Liver (tissue), 9 donors: ENCODE results near the gene PDZRN4. TPM values are rescaled to one million over a fixed set of nuclear protein-coding genes. Genes with fewer than 3 reads are reported as not detected.

Experiments
- DNase-seq: peaks from one replicate; pipeline ENCODE4 v3.0.0-alpha.2; 2017; ENCODE audit warnings: low spot score
- H3K27ac ChIP-seq, 2 donors: one replicate each; pipeline ENCODE4 v1.7.0; 2013; ENCODE audit warnings: inconsistent platforms in 2 of 2, low read length in 2 of 2, control low read depth in 1 of 2, low read depth in 1 of 2, mild to moderate bottlenecking in 1 of 2
- H3K27me3 ChIP-seq, 4 donors: one replicate each; pipeline versions ENCODE4 v1.6.1 to v1.7.0; 2013; ENCODE audit warnings: low read length in 3 of 4, inconsistent platforms in 1 of 4, mild to moderate bottlenecking in 1 of 4, moderate library complexity in 1 of 4; ENCODE audit not compliant: control insufficient read depth in 4 of 4, insufficient read depth in 4 of 4
- H3K36me3 ChIP-seq, 4 donors: one replicate each; pipeline versions ENCODE4 v1.6.1 to v1.7.0; 2013; ENCODE audit warnings: low read length in 3 of 4, mild to moderate bottlenecking in 3 of 4, low read depth in 1 of 4, moderate library complexity in 1 of 4; ENCODE audit not compliant: control insufficient read depth in 4 of 4, insufficient read depth in 3 of 4
- H3K4me1 ChIP-seq, 4 donors: one replicate each; pipeline versions ENCODE4 v1.6.1 to v1.7.0; 2013; ENCODE audit warnings: low read length in 3 of 4, mild to moderate bottlenecking in 3 of 4, moderate library complexity in 1 of 4; ENCODE audit not compliant: control insufficient read depth in 4 of 4, insufficient read depth in 4 of 4
- H3K4me3 ChIP-seq, 3 donors: one replicate each; pipeline versions ENCODE4 v1.6.1 to v1.7.0; 2013; ENCODE audit warnings: low read length in 3 of 3, control low read depth in 1 of 3, low read depth in 1 of 3, mild to moderate bottlenecking in 1 of 3
- H3K9ac ChIP-seq, 2 donors: one replicate each; pipeline ENCODE4 v1.7.0; 2013; ENCODE audit warnings: low read length in 2 of 2, mild to moderate bottlenecking in 2 of 2, moderate library complexity in 2 of 2, control low read depth in 1 of 2, low read depth in 1 of 2
- H3K9me3 ChIP-seq, 4 donors: one replicate each; pipeline versions ENCODE4 v1.6.1 to v1.7.0; 2013; ENCODE audit warnings: low read length in 3 of 4; ENCODE audit not compliant: control insufficient read depth in 4 of 4
- CTCF ChIP-seq: fragments of 150-350 bp; IDR thresholded peaks from 2 replicates; pipeline ENCODE4 v1.5.1; 2017; ENCODE audit warnings: improper control_type of control experiment, low read depth, low read length; ENCODE audit not compliant: missing input control
- EGR1 ChIP-seq, 2 donors: IDR thresholded peaks; 2 replicates each; pipeline ENCODE4 v1.6.1; 2016 to 2018; ENCODE audit warnings: antibody characterized with exemption in 2 of 2, low read depth in 2 of 2
- FOXA1 ChIP-seq: IDR thresholded peaks from 2 replicates; pipeline ENCODE4 v1.6.1; 2016; ENCODE audit warnings: antibody characterized with exemption
- FOXA2 ChIP-seq: IDR thresholded peaks from 2 replicates; pipeline ENCODE4 v1.6.1; 2016; ENCODE audit warnings: antibody characterized with exemption
- GABPA ChIP-seq, 2 donors: IDR thresholded peaks in 1 of 2; conservative IDR thresholded peaks in 1 of 2; 2 replicates each; pipeline ENCODE4 v1.6.1; 2016; ENCODE audit warnings: antibody characterized with exemption in 2 of 2, mild to moderate bottlenecking in 1 of 2, moderate library complexity in 1 of 2
- HNF4A ChIP-seq, 2 donors: conservative IDR thresholded peaks; 2 replicates each; pipeline ENCODE4 v1.6.1; 2016; ENCODE audit warnings: antibody characterized with exemption in 2 of 2, mild to moderate bottlenecking in 2 of 2
- HNF4G ChIP-seq: IDR thresholded peaks from 2 replicates; pipeline ENCODE4 v1.6.1; 2016; ENCODE audit warnings: antibody characterized with exemption
- JUND ChIP-seq, 2 donors: IDR thresholded peaks; 2 replicates each; pipeline ENCODE4 v1.6.1; 2016; ENCODE audit warnings: antibody characterized with exemption in 2 of 2
- NR2F2 ChIP-seq: IDR thresholded peaks from 2 replicates; pipeline ENCODE4 v1.6.1; 2016; ENCODE audit warnings: antibody characterized with exemption
- RAD21 ChIP-seq, 2 donors: IDR thresholded peaks; 2 replicates each; pipeline ENCODE4 v1.6.1; 2016; ENCODE audit warnings: antibody characterized with exemption in 2 of 2, mild to moderate bottlenecking in 2 of 2
- REST ChIP-seq: IDR thresholded peaks from 2 replicates; pipeline ENCODE4 v1.6.1; 2016; ENCODE audit warnings: antibody characterized with exemption, mild to moderate bottlenecking
- RXRA ChIP-seq, 2 donors: IDR thresholded peaks; 2 replicates each; pipeline ENCODE4 v1.6.1; 2017 to 2018; ENCODE audit warnings: antibody characterized with exemption in 2 of 2, mild to moderate bottlenecking in 1 of 2
- SP1 ChIP-seq: IDR thresholded peaks from 2 replicates; pipeline ENCODE4 v1.6.1; 2018; ENCODE audit warnings: antibody characterized with exemption, mild to moderate bottlenecking
- TAF1 ChIP-seq: conservative IDR thresholded peaks from 2 replicates; pipeline ENCODE4 v1.6.1; 2016; ENCODE audit warnings: antibody characterized with exemption, mild to moderate bottlenecking
- YY1 ChIP-seq: IDR thresholded peaks from 2 replicates; pipeline ENCODE4 v1.6.1; 2016; ENCODE audit warnings: antibody characterized with exemption, mild to moderate bottlenecking
- WGBS: extraction: QIAGEN DNeasy Blood & Tissue Kit; methylation state at CpG from one replicate; pipeline ENCODE4 v1.1.7; 2013; 5-methylcytosine and 5-hydroxymethylcytosine counted together
- polyA plus RNA-seq, 2 donors: library from polyadenylated mRNA; stranded (reverse) in 1 of 2; unstranded in 1 of 2; fragments of 200-250 nt in 1 of 2; fragments of >200 nt in 1 of 2; fragmentation: Nextera tagmentation in 1 of 2; extraction: Ambion mirVana in 1 of 2; gene quantifications; one replicate each; pipeline versions ENCODE4 v1.2.1 to v1.2.3, GENCODE V29; 2013 to 2015
- total RNA-seq, 2 donors: library from RNA; depleted of rRNA; stranded (reverse); fragments of >200 nt; gene quantifications; one replicate each; pipeline ENCODE4 v1.2.3, GENCODE V29; 2014
- TF ChIP-seq, protein P1 (sequence below): IDR thresholded peaks from 2 replicates; pipeline ENCODE4 v1.6.1; 2016; ENCODE audit warnings: antibody characterized with exemption
- TF ChIP-seq, protein P2 (sequence below): IDR thresholded peaks from 2 replicates; pipeline ENCODE4 v1.6.1; 2016; ENCODE audit warnings: antibody characterized with exemption
- donor health status: healthy.
- donor health status: healthy.
- donor health status: healthy.
- donor health status: healthy.
- donor health status: healthy.

Gene PDZRN4
- total and polyA plus RNA-seq, 4 donors: 0.11 to 1.1 (median 0.24) TPM

GRCh38 chr12:41141104-41141503, 47.0 kb upstream of the PDZRN4 start:
- Histone ChIP-seq H3K9me3 (no peaks in the 10 kb centered on the region), H3K4me3 (no peak overlapping the region), H3K36me3 (no peaks in the 10 kb centered on the region), H3K9ac (no peak overlapping the region), H3K27me3 (no peaks in the 10 kb centered on the region), H3K27ac (no peak overlapping the region), H3K4me1 (no peaks in the 10 kb centered on the region)
- 59% methylated on average over 2 of the region's 2 CpGs for WGBS
- DNase-seq: no peak
- TF ChIP-seq, protein P1, sequence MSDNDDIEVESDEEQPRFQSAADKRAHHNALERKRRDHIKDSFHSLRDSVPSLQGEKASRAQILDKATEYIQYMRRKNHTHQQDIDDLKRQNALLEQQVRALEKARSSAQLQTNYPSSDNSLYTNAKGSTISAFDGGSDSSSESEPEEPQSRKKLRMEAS: no peak
- no peak for TF ChIP-seq EGR1 (IDR thresholded peaks at IDR 0.05; ENCODE audit: low read depth in 2 of 2)
- no peak for TF ChIP-seq YY1
- no peak for TF ChIP-seq NR2F2
- no peak for TF ChIP-seq REST
- TF ChIP-seq FOXA1: no peak
- TF ChIP-seq TAF1: no peak
- no peak for TF ChIP-seq JUND (IDR thresholded peaks at IDR 0.05)
- no peak for TF ChIP-seq GABPA (IDR thresholded peaks at IDR 0.05 in 1 of 2, conservative IDR thresholded peaks at IDR 0.05 in 1 of 2)
- no peak for TF ChIP-seq FOXA2
- TF ChIP-seq CTCF: no peak
- TF ChIP-seq HNF4G: no peak

- Histone ChIP-seq H3K27me3 (no peaks in the 10 kb centered on the region), H3K4me1 (no peaks in the 10 kb centered on the region), H3K4me3 (no peak overlapping the region), H3K9me3 (no peaks in the 10 kb centered on the region), H3K36me3 (no peaks in the 10 kb centered on the region), H3K9ac (no peak overlapping the region), H3K27ac (no peak overlapping the region)
- WGBS: 96% methylated on average over 1 of the region's 1 CpG
- no peak for DNase-seq
- TF ChIP-seq GABPA (IDR thresholded peaks at IDR 0.05 in 1 of 2, conservative IDR thresholded peaks at IDR 0.05 in 1 of 2) (no peak), FOXA2 (no peak), RXRA (IDR thresholded peaks at IDR 0.05) (no peak), NR2F2 (no peak), HNF4G (no peak), FOXA1 (no peak), RAD21 (IDR thresholded peaks at IDR 0.05) (no peak), YY1 (no peak), CTCF (no peak), SP1 (no peak), TAF1 (no peak), HNF4A (conservative IDR thresholded peaks at IDR 0.05) (no peak)
- TF ChIP-seq, protein P2, sequence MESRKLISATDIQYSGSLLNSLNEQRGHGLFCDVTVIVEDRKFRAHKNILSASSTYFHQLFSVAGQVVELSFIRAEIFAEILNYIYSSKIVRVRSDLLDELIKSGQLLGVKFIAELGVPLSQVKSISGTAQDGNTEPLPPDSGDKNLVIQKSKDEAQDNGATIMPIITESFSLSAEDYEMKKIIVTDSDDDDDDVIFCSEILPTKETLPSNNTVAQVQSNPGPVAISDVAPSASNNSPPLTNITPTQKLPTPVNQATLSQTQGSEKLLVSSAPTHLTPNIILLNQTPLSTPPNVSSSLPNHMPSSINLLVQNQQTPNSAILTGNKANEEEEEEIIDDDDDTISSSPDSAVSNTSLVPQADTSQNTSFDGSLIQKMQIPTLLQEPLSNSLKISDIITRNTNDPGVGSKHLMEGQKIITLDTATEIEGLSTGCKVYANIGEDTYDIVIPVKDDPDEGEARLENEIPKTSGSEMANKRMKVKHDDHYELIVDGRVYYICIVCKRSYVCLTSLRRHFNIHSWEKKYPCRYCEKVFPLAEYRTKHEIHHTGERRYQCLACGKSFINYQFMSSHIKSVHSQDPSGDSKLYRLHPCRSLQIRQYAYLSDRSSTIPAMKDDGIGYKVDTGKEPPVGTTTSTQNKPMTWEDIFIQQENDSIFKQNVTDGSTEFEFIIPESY: no peak
- TF ChIP-seq, protein P1: no peak
Measured at GRCh38 chr12:41142376-41142775, 45.7 kb upstream of the PDZRN4 start.
